HepG2 (cell line): ENCODE data around the gene U2AF2. TPM values are rescaled to one million over a fixed set of nuclear protein-coding genes. Genes with fewer than 3 reads are reported as not detected.
A peak's percentile ranks its signal among the peaks of the same experiment; 100 is the strongest.

ENCODE experiments used
- ATF7-NPFF ChIP-seq: sonication (generic); formaldehyde crosslinking; IDR thresholded peaks from 2 replicates; pipeline ENCODE4 v1.8.1; 2023; ENCODE audit warnings: mild to moderate bottlenecking, low read depth, missing genetic modification reagents, moderate library complexity
- CSRNP1 ChIP-seq: sonication (generic); formaldehyde crosslinking; IDR thresholded peaks from 2 replicates; pipeline ENCODE4 v1.8.1; 2023; ENCODE audit warnings: mild to moderate bottlenecking, missing genetic modification reagents
- GFI1 ChIP-seq: sonication (generic); formaldehyde crosslinking; IDR thresholded peaks from 2 replicates; pipeline ENCODE4 v1.5.0; 2020; ENCODE audit warnings: missing genetic modification reagents, mild to moderate bottlenecking, borderline replicate concordance
- GLMP ChIP-seq: sonication (generic); formaldehyde crosslinking; IDR thresholded peaks from 2 replicates; pipeline ENCODE4 v1.9.0; 2021; ENCODE audit warnings: missing genetic modification reagents, mild to moderate bottlenecking, borderline replicate concordance
- HNRNPK ChIP-seq: fragments of 200-400 bp; formaldehyde crosslinking; IDR thresholded peaks from 2 replicates; pipeline ENCODE4 v1.6.1; 2018; ENCODE audit warnings: low read length, low read depth, moderate library complexity, mild to moderate bottlenecking; ENCODE audit not compliant: poor library complexity, severe bottlenecking
- MBD4 ChIP-seq: IDR thresholded peaks from 2 replicates; pipeline ENCODE4 v1.6.1; 2012; ENCODE audit warnings: low read length, inconsistent platforms, borderline replicate concordance
- MTF2 ChIP-seq: sonication (generic); formaldehyde crosslinking; IDR thresholded peaks from 2 replicates; pipeline ENCODE4 v1.5.0; 2020; ENCODE audit warnings: missing genetic modification reagents, borderline replicate concordance
- MYPOP ChIP-seq: sonication (generic); formaldehyde crosslinking; IDR thresholded peaks from 2 replicates; pipeline ENCODE4 v1.8.1; 2023; ENCODE audit warnings: mild to moderate bottlenecking, moderate library complexity, missing genetic modification reagents
- POLR2A ChIP-seq, 2 experiments: IDR thresholded peaks; 2 replicates each; pipeline ENCODE4 v1.6.1; 2011; ENCODE audit warnings: low read depth in 2 of 2, low read length in 2 of 2, mild to moderate bottlenecking in 1 of 2, moderate library complexity in 1 of 2; ENCODE audit not compliant: insufficient read depth in 1 of 2
- PRDM15 ChIP-seq: sonication (generic); formaldehyde crosslinking; IDR thresholded peaks from 2 replicates; pipeline ENCODE4 v1.4.0; 2020; ENCODE audit warnings: missing genetic modification reagents
- TFAP4 ChIP-seq: sonication (generic); IDR thresholded peaks from 2 replicates; pipeline ENCODE4 v1.6.1; 2016; ENCODE audit warnings: low read depth, borderline replicate concordance
- ZBTB26 ChIP-seq: IDR thresholded peaks from 2 replicates; pipeline ENCODE4 v1.6.1; 2016; ENCODE audit warnings: missing compliant biosample characterization, missing genetic modification reagents, borderline replicate concordance
- ZC3H13 ChIP-seq: sonication (generic); formaldehyde crosslinking; IDR thresholded peaks from 2 replicates; pipeline ENCODE4 v1.8.1; 2023; ENCODE audit warnings: mild to moderate bottlenecking, missing genetic modification reagents, moderate library complexity
- ZNF331 ChIP-seq: sonication (generic); formaldehyde crosslinking; IDR thresholded peaks from 2 replicates; pipeline ENCODE4 v1.4.0; 2020; ENCODE audit warnings: missing genetic modification reagents
- ZNF333 ChIP-seq: sonication (generic); formaldehyde crosslinking; IDR thresholded peaks from 2 replicates; pipeline ENCODE4 v1.4.0; 2020; ENCODE audit warnings: mild to moderate bottlenecking, missing genetic modification reagents, borderline replicate concordance
- ZNF337 ChIP-seq: sonication (generic); formaldehyde crosslinking; IDR thresholded peaks from 2 replicates; pipeline ENCODE4 v1.5.1; 2020; ENCODE audit warnings: missing genetic modification reagents, low read depth, mild to moderate bottlenecking, borderline replicate concordance
- ZNF740 ChIP-seq: sonication (generic); formaldehyde crosslinking; IDR thresholded peaks from 2 replicates; pipeline ENCODE4 v1.4.0; 2020; ENCODE audit warnings: missing genetic modification reagents
- polyA plus RNA-seq, 8 experiments: library from polyadenylated mRNA; depleted of rRNA in 3 of 8; stranded (reverse) in 7 of 8; unstranded in 1 of 8; fragments of >200 nt; fragmentation: Illumina TruSeq in 4 of 8; extraction: Trizol in 4 of 8; gene quantifications; 2 replicates each; pipeline versions ENCODE4 v1.2.1 to v1.2.3, GENCODE V29; 2011 to 2016; ENCODE audit warnings: low read depth in 4 of 8, missing spikeins in 1 of 8, mixed read lengths in 1 of 8; ENCODE audit not compliant: insufficient read depth in 1 of 8
- total RNA-seq, 5 experiments: library from RNA; depleted of rRNA; stranded (reverse); fragments of >200 nt; fragmentation: Illumina TruSeq; extraction: Trizol; gene quantifications; 2 replicates each; pipeline ENCODE4 v1.2.3, GENCODE V29; 2016; ENCODE audit warnings: low read depth in 1 of 5

Gene U2AF2
- total and polyA plus RNA-seq, 2 of the 13 experiments (the other 11 are each of a cell fraction or from before 2014, with no cell fraction given), result 84.3 to 124 TPM

- no peak for TF ChIP-seq PRDM15
- TF ChIP-seq GLMP (CRISPR knock-in tag), result no peak
- TF ChIP-seq ZC3H13, result peak; percentile 7; the same call in 1 of the 2 replicates
- no peak for TF ChIP-seq ZBTB26 (CRISPR knock-in tag)
- TF ChIP-seq TFAP4, result 0 out of 2 replicates have a peak, but pooled peaks have one; percentile 7
- no peak for TF ChIP-seq MBD4
- no peak for TF ChIP-seq MTF2 (CRISPR knock-in tag)
- TF ChIP-seq HNRNPK, result no peak
- 0 out of 4 replicates have a peak, but pooled peaks of 1 of the 2 experiments have one; percentile 14 for TF ChIP-seq POLR2A (IDR thresholded peaks at IDR 0.05; ENCODE audit: insufficient read depth in 1 of 2, low read depth in 2 of 2, low read length in 2 of 2)
- no peak for TF ChIP-seq ZNF333 (CRISPR knock-in tag)
- TF ChIP-seq MYPOP (CRISPR knock-in tag), result no peak
- no peak for TF ChIP-seq ZNF337
- no peak for TF ChIP-seq GFI1 (CRISPR knock-in tag)
- TF ChIP-seq ZNF740 (CRISPR knock-in tag), result no peak
- peak; percentile 23; the same call in 1 of the 2 replicates for TF ChIP-seq CSRNP1 (CRISPR knock-in tag)
- no peak for TF ChIP-seq ZNF331 (CRISPR knock-in tag)
- TF ChIP-seq ATF7-NPFF (CRISPR knock-in tag), result no peak
Measured at GRCh38 chr19:55646889-55647731, 7.7 kb upstream of the U2AF2 start (continued).
